ENCODE results near the gene EPHA6. TPM values are rescaled to one million over a fixed set of nuclear protein-coding genes. Genes with fewer than 3 reads are reported as not detected.

Gene EPHA6
- total and polyA plus RNA-seq, 10 of the 15 experiments (the other 5 are each of a cell fraction or from before 2014, with no cell fraction given) = not detected

DNA sequence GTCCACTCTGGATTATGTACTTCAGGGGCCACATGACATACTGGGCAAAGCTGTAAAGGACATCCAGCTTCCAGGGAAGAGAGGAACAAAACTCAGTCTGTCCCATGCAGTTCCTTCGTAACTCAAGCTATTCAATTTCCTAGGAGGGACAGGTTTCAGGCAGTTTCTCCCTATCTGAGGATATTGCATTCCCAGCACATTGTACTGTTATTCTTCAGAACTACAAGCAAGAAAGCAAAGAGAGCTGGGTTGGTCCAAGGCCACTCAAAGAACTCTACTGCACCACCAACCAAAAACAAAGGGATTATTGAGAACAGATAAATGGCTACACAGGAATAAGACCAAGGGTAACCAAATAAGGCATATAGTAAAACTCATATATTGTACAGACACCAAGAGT, 832.5 kb downstream of the EPHA6 start:
- ChIA-PET RAD21 (ENCODE audit: unreplicated experiment) (no interaction called here), CTCF (interaction anchor here (0.9 kb wide), 1 partner anchor 8 kb away, joined by 3 read pairs; no protein-coding TSS in a partner anchor)
- ATAC-seq = no peak

DNA sequence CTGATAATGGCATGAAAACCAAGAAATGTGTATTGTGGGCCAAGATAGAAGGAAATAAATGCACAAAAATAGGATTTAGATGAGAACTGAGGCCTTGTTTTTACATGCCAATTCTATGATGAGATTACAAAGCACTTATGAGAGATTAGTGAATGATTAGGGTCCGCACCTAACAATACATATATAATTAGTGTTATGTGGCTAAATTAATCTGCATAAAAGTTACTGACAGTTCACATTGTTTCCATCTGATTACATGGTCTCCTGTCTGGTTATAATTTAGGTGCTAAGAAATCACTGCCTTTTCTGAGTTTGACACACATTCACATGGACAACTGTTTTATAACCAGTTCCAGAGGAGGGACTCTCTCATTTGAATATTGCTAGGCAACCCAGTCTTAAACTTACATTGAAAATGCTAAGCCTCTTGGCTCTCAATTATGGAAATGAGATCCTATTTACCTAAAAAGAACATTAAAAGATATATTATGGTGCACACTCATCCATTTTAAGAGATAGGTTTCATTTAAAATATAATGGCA, 833.1 kb downstream of the EPHA6 start:
- H3K27ac ChIP-seq (ENCODE audit: control insufficient read depth, insufficient read depth) = no peak overlapping the region
- no peaks in the 10 kb centered on the region for H3K79me2 ChIP-seq (ENCODE audit: control insufficient read depth, insufficient read depth, low read length)
- intact Hi-C loops (cut with micrococcal nuclease; ENCODE audit: unreplicated experiment) (no loop called here), in situ Hi-C loops (cut with MboI) (no loop called here)
- H4K20me1 ChIP-seq (ENCODE audit: control insufficient read depth, insufficient read depth) = no peaks in the 10 kb centered on the region
- WGBS (ENCODE audit: insufficient coverage, insufficient replicate concordance, low lambda C conversion rate, missing lambda C conversion rate) = 90% methylated on average over 1 of the region's 1 CpG
- RAD21 ChIA-PET (ENCODE audit: unreplicated experiment) = no interaction called here
- no peaks in the 10 kb centered on the region for H3K36me3 ChIP-seq (ENCODE audit: control insufficient read depth in 2 of 2, insufficient read depth in 2 of 2, low read length in 1 of 2)
- no peak overlapping the region for H3K9ac ChIP-seq (ENCODE audit: control insufficient read depth, insufficient read depth, low read length)
- no peak overlapping the region for H2AFZ ChIP-seq (ENCODE audit: control insufficient read depth, low read depth, low read length)
- no peaks in the 10 kb centered on the region for H3K27me3 ChIP-seq (replicated peaks in 1 of 2; ENCODE audit: control insufficient read depth in 2 of 2, insufficient read depth in 2 of 2, low read length in 1 of 2)
- ATAC-seq = no peak
- DNase-seq (ENCODE audit: low read depth, low spot score) = no peak
- H3K4me2 ChIP-seq (ENCODE audit: control insufficient read depth, insufficient read depth) = no peak overlapping the region
- CTCF ChIA-PET = no interaction called here
- SMC1A ChIA-PET (ENCODE audit: uncharacterized antibody, unreplicated experiment) = no interaction called here
- POLR2A ChIA-PET = no interaction called here
- FAIRE-seq = no peak
- no peak overlapping the region for H3K4me3 ChIP-seq
- H3K9me3 ChIP-seq (replicated peaks; ENCODE audit: control insufficient read depth, insufficient read depth, low read length) = no peaks in the 10 kb centered on the region
- no TSS peak for BruUV-seq (replicated peaks)
- no peaks in the 10 kb centered on the region for H3K4me1 ChIP-seq (ENCODE audit: control insufficient read depth, insufficient read depth, low read length)
- TF ChIP-seq MEF2B (IDR thresholded peaks at IDR 0.05; ENCODE audit: partially characterized antibody, poor library complexity, severe bottlenecking) (no peak), ZBTB4 (CRISPR knock-in tag; IDR thresholded peaks at IDR 0.05) (no peak), POU2F2 (IDR thresholded peaks at IDR 0.05; ENCODE audit: borderline replicate concordance, low read depth, low read length) (no peak), SREBF2 (IDR thresholded peaks at IDR 0.05; ENCODE audit: low read length) (no peak)
- TF ChIP-seq, protein P1, sequence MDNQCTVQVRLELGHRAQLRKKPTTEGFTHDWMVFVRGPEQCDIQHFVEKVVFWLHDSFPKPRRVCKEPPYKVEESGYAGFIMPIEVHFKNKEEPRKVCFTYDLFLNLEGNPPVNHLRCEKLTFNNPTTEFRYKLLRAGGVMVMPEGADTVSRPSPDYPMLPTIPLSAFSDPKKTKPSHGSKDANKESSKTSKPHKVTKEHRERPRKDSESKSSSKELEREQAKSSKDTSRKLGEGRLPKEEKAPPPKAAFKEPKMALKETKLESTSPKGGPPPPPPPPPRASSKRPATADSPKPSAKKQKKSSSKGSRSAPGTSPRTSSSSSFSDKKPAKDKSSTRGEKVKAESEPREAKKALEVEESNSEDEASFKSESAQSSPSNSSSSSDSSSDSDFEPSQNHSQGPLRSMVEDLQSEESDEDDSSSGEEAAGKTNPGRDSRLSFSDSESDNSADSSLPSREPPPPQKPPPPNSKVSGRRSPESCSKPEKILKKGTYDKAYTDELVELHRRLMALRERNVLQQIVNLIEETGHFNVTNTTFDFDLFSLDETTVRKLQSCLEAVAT (IDR thresholded peaks at IDR 0.05) = no peak

More for the DNA sequence above, 832.5 kb downstream of the EPHA6 start:
- Histone ChIP-seq H2AFZ (ENCODE audit: control insufficient read depth, low read depth, low read length) (no peak overlapping the region), H3K79me2 (ENCODE audit: control insufficient read depth, insufficient read depth, low read length) (no peaks in the 10 kb centered on the region), H3K27me3 (replicated peaks in 1 of 2; ENCODE audit: control insufficient read depth in 2 of 2, insufficient read depth in 2 of 2, low read length in 1 of 2) (no peaks in the 10 kb centered on the region), H3K4me1 (ENCODE audit: control insufficient read depth, insufficient read depth, low read length) (no peaks in the 10 kb centered on the region), H3K36me3 (ENCODE audit: control insufficient read depth in 2 of 2, insufficient read depth in 2 of 2, low read length in 1 of 2) (no peaks in the 10 kb centered on the region), H3K4me3 (no peak overlapping the region), H3K9ac (ENCODE audit: control insufficient read depth, insufficient read depth, low read length) (no peak overlapping the region), H3K27ac (ENCODE audit: control insufficient read depth, insufficient read depth) (no peak overlapping the region), H4K20me1 (ENCODE audit: control insufficient read depth, insufficient read depth) (no peaks in the 10 kb centered on the region), H3K4me2 (ENCODE audit: control insufficient read depth, insufficient read depth) (no peak overlapping the region), H3K9me3 (replicated peaks; ENCODE audit: control insufficient read depth, insufficient read depth, low read length) (no peaks in the 10 kb centered on the region)
- WGBS (ENCODE audit: insufficient coverage, insufficient replicate concordance, low lambda C conversion rate, missing lambda C conversion rate) = 0% methylated on average over 1 of the region's 1 CpG
- in situ Hi-C loops (cut with MboI) = no loop called here
- BruUV-seq (replicated peaks) = no TSS peak
- FAIRE-seq (no peak), DNase-seq (ENCODE audit: low read depth, low spot score) (no peak)
- POLR2A ChIA-PET = no interaction called here
- intact Hi-C loops (cut with micrococcal nuclease; ENCODE audit: unreplicated experiment) = no loop called here
- no peak for TF ChIP-seq CREM (IDR thresholded peaks at IDR 0.05; ENCODE audit: low read depth)
- TF ChIP-seq CBFB (IDR thresholded peaks at IDR 0.05; ENCODE audit: low read depth) = no peak
- TF ChIP-seq HSF1 (IDR thresholded peaks at IDR 0.05; ENCODE audit: low read depth, low read length) = no peak
- no peak for TF ChIP-seq POLR2AphosphoS2 (IDR thresholded peaks at IDR 0.05; ENCODE audit: low read depth, low read length)
- no peak for TF ChIP-seq STAT3 (IDR thresholded peaks at IDR 0.05; ENCODE audit: low read depth, low read length)
- no peak for TF ChIP-seq CREB1 (IDR thresholded peaks at IDR 0.05; ENCODE audit: low read depth)
- TF ChIP-seq ZNF24 (IDR thresholded peaks at IDR 0.05) = no peak
- SMC1A ChIA-PET (ENCODE audit: uncharacterized antibody, unreplicated experiment) = no interaction called here

Measured in GM12878 (cell line).